Ovary (tissue), 3 donors: ENCODE data around the gene CACNA2D1.

Experiments used
- EP300 ChIP-seq: sonication (generic); formaldehyde crosslinking; IDR thresholded peaks from one replicate; pipeline ENCODE4 v1.6.1; 2017; ENCODE audit warnings: antibody characterized with exemption
- POLR2A ChIP-seq: fragments of 450-650 bp; IDR thresholded peaks from one replicate; pipeline ENCODE4 v1.6.1; 2017; ENCODE audit warnings: antibody characterized with exemption, mild to moderate bottlenecking, moderate library complexity
- TF ChIP-seq, protein P1 (sequence below), 3 donors: fragments of 450-650 bp in 2 of 3; fragments of 200-600 bp in 1 of 3; IDR thresholded peaks; one replicate each; pipeline versions ENCODE4 v1.5.1 to v1.8.0; 2016 to 2022; ENCODE audit warnings: antibody characterized with exemption in 3 of 3, mild to moderate bottlenecking in 1 of 3
- donor health status: DM: no; HTN: no; CAD: no.

DNA sequence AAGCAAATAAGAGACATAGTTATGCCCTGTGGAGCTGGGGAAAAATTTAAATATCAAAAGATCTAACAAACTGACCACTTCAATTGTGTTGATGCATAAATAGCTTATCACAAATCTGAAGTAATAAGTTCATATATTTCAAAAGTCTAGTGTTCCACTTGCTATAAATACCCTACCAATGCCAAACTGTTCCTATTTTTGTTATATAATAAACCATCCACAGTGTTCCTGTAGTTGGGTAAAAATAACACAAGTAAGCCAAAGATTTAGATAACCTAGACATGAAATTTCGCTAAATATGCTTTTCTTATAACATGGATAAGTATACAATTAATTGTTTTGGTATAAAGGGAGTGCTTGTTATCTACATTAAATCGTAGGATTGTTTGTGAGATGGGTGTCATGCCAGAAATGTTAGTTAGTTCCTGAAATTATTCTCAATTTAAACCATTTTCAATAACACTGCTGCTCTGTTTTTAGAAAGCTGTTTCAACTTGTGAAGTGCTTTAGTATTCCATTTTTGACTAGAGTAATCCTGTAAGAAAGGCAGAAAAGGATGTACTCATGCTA is 85.5 kb downstream of the CACNA2D1 start:
- TF ChIP-seq, protein P1, sequence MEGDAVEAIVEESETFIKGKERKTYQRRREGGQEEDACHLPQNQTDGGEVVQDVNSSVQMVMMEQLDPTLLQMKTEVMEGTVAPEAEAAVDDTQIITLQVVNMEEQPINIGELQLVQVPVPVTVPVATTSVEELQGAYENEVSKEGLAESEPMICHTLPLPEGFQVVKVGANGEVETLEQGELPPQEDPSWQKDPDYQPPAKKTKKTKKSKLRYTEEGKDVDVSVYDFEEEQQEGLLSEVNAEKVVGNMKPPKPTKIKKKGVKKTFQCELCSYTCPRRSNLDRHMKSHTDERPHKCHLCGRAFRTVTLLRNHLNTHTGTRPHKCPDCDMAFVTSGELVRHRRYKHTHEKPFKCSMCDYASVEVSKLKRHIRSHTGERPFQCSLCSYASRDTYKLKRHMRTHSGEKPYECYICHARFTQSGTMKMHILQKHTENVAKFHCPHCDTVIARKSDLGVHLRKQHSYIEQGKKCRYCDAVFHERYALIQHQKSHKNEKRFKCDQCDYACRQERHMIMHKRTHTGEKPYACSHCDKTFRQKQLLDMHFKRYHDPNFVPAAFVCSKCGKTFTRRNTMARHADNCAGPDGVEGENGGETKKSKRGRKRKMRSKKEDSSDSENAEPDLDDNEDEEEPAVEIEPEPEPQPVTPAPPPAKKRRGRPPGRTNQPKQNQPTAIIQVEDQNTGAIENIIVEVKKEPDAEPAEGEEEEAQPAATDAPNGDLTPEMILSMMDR (IDR thresholded peaks at IDR 0.05): no peak
- no peak for TF ChIP-seq POLR2A
- TF ChIP-seq EP300: no peak
